HG03280 (cell line): Measurements from ENCODE around the gene PIK3R6.

Experiments
- ATAC-seq: cut with Tn5 transposase; IDR thresholded peaks from one replicate; pipeline ENCODE4 v1.9.1; 2021; ENCODE audit warnings: mild to moderate bottlenecking, moderate library complexity; ENCODE audit not compliant: unreplicated experiment

Gene PIK3R6

DNA sequence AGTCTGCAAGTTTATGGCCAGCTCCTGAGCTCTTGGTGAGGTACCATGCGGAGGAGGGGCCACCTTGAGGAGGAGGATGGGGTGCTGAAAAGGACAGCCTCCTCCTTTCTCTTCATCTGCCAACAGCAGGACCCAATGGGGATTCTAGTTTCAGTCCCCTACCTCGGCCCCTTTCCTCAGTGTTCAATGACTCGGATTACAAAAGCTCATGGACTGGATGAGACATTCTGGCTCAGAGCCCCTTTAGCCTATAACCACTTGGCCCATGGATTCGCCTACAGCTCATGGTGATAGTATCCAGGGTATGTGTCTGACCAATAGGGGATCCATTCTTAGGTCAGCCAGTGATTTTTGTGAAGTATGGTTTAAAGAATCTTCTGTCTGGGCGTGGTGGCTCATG lies 8.5 kb upstream of the PIK3R6 start:
- no peak for ATAC-seq

DNA sequence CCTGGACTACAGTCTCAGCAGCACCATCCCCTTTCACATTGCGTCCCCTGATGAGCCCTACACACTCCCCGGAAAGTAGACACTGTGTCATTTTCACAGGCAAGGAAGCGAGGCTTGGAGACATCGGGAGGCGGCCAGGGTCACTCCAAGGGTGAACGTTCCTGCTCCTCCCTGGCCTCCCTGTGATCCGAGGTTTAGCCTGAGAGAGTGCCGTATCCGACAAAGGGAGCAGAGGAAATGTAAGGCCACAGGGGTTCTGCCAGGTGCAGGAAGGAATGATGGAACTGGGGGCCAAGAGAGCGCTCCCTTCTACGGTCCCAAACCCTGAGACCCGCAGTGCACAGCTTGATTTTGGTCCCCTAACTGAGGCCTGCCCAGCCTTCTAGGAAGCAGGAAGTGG lies 8.0 kb upstream of the PIK3R6 start:
- ATAC-seq, result no peak

DNA sequence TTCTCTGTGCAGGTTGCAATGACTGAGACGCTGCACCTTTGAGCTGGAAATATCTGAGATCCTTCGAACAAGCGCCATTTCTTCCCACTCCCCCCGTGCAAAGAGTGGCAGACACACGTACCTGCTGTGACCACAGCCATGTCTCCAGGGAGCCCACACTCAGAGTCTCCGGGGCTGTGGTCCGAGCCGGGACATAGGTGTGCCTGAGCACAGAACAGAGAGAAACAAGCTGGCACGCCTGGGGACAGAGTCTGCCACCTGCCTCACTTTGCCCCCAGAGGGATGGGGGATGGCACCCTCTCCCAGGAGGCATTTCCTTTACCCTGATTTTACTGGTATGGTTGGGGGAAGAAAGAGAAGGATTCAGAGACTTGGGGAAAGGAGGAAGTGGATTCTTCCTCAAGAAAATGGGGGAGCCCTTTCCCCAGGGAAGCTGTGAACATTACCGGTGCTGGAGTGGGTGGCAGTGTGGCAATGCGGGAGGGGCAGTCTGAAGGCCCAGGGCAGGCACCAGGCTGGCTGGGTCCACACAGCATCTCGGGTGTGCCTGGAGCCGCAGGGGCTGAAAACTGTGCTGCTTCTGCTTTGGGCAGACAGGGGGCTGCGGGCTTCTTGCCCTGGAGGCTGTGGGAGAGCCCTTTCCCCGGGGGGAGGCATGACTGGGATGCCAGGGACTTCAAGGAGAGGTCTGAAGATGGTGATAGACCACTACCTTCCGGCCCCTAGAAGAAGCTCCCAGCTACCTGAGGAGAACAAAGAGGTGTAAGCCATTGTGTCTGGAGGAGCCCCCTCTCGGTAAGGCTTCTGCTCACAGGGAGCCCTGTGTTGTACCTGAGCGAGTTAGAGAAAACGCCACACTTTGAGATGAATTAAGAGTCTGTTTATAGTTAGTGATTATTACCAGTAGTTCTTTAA lies 6.6 kb upstream of the PIK3R6 start:
- no peak for ATAC-seq

DNA sequence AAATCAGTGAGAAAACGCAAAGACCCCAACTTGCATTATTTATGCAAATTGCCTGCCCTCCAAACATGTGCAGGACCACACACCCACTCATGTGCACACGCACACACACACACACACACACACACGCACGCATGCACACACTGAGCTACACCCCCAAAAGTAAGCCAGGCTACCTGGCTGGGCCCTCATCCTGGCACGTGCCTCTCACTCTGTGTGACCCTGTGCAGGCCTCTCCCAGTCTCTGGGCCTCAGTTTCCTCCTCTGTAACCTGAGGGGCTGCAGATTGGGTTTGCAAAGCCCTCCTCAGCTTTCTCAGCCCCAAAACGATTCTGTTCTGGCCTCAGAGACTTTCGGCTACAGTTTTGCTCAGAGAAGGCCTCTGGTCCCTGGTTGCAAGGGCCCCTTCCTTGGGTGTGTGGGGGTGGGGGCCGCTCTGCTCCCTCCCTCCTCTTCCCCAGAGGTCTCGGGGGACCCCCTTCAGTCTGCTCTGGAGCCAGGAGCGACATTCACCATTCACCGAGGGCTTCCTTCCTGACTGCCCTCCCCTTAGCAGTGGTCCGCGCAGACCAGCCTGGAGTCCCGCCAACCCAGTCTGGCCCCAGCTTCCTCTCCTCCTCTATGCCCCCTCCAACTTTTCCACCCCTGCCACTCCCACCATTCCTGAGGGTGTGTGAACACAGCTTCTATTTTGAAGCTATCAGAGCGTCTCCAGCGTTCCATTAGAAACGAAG lies 5.4 kb upstream of the PIK3R6 start:
- no peak for ATAC-seq

DNA sequence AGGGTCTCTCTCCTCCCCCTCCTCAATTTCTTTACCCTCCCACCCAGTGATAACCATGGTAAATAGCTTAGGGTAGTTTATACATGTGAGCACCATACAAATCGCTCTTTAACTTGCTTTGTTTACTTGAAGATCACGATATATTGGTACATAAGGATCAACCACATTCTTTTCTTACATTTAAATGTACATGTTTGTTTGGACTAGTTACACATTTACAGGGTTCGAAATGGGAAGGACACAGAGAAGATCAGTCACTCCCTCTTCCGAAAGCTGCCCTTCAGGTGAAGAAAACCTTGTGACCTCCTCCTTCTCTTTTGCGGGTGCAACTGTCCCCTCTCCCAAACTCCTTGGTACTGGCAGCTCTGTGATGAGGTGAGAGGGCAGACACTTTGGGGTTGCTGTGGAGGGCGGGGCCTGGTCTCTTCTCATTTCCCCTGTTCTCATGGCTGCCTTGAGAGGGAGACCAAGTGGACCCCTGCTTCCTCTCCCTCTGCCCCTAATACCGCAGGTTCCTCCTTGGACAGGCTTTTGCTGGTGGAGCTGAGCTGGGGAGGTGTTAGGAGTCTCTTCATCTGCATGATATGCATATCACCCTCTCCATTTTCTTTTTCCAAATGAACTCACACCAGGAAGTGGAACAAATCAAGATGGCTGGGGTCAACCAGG lies 4.7 kb upstream of the PIK3R6 start:
- ATAC-seq, result no peak

DNA sequence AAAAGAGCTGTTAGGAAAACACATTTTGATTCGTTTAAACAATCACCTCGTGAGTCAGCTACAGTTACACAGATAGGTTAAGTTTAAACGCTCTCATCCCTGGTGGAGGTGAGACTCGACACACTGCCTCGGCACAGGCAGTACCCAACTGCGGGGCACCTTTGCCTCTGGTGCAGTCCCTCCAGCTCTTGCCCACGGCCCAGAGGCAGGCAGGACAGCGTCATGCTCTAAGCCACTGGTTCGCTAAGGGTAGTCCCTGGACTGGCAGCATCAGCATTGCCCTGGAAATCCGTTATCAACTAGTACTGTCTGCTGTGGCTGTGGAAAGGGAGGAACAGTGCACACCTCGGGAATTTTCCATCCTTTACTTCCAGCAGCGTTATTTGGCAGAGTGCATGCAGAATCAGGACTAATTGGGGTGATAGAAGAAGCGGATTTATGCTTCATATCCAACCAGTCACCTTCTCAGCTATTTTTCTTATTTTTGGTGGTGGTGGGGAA lies 3.7 kb upstream of the PIK3R6 start:
- ATAC-seq, result no peak

DNA sequence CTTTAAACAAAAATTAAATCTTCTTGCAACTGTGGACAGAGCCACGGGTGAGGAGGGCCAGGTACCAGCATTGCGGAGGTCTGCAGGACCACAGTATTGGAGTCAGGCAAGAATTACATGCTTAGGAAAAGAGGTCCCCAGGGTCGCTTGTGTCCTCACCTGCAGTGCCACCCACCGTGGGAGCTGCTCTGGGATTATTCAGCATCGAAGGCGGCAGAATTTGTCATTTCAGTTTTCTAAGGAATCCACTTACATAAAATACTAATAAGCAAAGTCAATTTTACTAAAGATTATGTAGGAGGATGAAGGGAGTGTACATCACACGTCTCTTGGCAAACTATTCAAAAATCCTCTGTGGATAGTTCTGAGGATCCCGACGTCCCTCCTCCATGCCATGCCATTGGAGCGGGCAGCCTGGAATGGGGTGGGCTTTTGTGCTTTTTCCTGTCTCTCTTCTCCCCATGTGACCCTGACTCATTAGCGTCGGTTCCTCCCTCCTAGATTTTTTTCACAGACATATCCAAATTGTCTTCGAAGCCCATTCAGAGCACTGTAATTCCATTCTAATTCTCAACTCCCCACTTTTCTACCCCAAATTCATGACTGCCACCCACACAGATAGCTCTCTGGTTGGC lies 3.0 kb upstream of the PIK3R6 start:
- no peak for ATAC-seq

DNA sequence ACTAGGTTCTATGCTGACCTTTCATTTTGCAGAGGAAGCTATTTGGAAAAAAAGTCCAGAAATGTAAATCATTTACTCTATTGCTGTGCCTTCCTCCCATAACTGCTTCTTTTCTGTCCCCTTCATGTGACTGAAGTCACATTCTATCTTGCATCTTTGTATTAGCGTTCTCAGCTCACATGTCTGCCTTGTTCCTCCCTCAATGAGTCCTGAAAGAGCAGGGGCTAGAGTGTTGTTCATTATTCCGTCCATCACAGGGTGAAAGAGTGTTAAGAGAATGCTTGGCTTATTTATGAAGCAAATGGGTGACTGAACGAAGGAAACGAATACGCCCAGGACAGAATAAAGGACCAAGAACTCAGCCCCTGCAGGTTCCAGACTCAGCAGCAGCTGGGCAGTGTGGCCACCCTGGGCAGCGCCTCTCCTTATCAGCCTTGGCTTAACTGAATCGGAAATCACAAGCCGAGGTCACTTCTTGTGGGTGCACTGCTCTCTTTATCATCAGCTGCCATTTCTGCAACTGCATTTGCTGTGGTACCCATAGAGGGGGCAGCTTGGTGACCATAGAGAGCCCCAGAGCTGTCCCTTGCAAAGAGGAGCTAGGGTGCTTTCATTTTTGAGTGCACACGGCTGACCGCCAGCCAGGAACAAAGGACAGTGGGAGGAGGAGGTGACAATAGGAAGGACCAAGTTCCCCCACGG lies 1.8 kb upstream of the PIK3R6 start:
- no peak for ATAC-seq

DNA sequence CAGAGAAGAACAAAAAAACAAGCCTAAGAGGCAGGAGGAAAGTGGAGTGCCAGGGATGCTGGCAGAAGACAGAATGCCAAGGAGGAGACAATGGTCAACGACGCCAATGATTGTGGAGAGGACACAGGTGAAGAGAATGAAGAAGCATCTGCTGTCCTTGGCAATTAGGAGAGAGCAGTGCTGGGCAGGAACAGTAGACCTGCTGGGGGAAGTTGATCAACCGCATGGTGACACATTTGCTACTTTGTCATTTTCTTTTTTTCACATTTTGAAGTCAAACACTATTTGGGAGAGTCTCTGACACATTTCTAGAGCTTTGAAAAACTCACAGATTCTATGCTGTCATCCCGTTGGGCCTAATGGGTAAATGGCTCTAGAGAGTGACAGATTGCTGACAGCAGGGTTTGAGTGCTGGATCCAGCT lies 1.1 kb upstream of the PIK3R6 start:
- ATAC-seq, result no peak

DNA sequence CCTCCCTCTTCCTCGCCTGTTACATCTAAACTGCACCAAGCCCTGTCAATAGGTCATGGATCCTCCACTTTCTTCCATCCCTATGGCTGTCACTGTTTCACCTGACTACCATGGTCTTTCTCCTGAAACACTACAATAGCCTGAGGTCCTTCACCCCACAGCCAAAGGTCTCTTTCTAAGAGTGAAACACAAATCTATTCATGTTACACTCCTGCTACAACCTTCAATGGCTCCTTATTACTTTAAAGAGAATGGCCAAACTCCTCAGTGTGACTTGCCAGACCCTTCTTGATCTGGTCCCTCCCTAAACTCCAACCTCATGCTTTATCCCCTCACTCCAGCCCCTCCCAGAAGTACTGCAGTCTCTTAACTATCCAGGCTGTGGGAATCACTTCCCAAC lies 618 bp upstream of the PIK3R6 start:
- no peak for ATAC-seq

DNA sequence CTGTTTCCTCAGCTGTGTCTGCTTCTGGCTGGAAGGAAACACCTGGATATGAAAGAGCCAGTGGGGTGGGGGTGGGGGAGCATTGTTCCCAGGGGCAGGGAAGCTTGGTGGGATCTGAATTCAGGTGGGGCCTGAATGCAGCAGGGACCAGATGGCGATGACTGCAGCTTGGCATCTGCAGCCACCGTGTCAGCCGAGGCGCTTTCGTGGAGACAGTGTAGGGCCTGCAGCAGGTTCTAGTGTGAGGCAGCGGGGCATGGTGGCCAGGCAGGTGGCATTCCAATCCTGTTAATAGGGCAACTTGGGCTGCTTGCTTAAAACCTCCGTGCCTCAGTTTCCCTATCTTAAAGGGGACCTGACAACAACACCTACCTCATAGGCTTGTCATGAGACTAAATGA lies 1.7 kb downstream of the PIK3R6 start:
- no peak for ATAC-seq

DNA sequence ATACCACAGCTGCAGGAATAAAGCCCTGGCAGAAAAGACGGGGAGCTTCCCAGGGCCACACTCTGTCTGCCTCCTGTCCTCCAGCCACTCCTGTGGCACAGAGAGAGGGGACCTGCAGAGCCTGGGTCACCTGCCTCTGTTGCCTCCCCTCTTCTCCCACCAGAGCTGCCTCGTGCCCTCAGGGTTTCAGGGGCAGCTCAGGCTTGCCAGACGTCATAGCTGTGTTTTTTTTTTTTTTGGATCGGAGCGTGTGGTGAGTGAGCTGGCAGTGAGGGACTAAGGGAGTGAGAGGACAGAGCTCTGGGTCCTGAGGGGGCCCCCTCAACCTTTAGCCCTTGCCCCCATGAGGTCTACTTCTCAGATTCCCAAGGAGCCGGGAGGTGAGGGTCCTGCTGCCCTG lies 2.1 kb downstream of the PIK3R6 start:
- no peak for ATAC-seq

DNA sequence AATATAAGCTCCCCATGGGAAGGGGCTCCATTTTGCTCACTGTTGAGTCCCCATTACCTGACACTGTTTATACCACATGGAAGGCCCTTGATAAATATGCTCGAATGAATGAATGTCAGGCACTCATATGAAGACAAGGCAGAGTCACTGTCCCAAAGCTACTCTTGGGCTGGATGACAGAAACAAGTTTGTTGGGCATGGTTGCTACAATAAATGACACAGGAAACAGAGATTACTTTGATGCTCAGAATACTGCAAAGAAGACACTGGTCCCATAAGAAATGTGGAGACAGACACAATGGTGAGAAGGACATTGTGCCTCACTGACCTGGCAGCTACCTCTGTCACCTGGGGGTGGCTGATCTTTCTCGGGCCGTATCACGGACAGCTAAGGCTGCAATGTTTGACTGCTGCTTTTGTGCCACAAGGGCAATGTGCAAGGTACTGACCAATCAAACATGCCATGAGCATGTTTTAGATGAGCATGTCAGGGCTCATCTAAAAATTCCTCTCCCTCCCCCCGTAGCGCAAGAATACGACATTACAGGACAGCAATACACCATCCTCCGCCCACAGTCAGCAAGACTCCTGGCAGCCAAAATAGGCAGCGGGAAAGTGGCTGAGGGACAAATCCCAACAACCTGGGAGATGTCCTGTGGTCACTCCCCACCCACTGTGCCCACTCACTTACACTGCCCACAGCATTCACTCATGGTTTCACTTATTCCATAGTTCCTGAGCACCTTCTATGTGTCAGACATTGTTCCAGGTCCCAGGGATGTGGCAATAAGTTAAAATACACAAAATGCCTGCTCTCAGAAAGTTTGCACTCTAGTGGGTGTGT lies 5.0 kb downstream of the PIK3R6 start:
- no peak for ATAC-seq

DNA sequence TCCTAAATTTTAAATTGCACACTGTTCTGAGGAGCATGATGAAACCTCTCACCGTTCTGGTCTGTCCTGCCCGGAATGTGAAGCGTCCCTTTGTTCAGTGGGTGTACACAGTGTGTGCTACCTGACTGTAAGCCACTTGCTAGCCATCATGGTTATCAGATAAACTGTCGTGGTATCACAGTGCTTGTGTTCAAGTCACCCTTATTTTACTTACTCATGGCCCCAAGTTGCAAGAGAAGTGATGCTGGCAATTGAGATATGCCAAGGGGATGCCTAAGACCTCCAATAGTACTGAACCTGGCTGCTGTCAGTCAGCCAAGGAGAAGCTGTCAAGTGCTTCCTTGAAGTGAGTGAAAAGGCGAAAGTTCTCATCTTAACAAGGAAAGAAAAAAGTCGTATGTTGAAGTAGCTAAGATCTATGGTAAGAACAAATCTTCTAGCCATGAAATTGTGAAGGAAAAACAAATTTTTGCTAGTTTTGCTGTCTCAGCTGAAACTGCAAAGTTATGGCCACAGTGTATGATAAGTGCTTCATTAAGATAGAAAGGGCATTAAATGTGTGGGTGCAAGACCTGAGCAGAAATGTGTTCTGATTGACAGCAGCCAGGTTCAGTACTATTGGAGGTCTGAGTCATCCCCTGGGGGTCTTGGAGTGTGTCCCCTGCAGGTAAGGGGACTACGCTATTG lies 5.8 kb downstream of the PIK3R6 start:
- ATAC-seq, result no peak

DNA sequence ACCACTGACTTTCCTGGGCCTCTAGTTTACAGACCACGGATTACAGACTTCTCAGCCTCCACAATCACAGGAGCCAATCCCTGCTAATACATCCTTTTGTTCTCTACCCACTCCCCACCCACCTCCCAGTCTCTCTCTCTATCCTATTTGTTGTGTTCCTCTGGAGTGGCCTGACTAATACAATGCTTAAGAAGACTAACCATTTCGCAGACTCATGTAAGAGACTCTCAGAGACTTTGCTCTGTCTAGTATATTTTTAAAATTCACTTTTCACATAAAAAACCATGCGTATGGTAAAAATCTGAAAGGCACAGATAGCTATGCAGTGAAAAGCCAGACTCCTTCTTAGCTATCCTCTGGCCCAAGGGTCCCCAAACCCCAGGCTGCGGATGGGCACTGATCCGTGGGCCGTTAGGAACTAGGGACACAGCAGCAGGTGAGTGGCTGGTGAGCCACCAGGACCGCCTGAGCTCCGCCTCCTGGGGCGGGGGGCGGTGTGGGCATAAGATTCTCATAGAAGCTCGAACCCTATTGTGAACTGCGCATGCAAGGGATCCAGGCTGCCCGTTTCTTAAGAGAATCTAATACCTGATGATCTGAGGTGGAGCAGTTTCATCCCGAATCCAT lies 7.6 kb downstream of the PIK3R6 start:
- ATAC-seq, result no peak

DNA sequence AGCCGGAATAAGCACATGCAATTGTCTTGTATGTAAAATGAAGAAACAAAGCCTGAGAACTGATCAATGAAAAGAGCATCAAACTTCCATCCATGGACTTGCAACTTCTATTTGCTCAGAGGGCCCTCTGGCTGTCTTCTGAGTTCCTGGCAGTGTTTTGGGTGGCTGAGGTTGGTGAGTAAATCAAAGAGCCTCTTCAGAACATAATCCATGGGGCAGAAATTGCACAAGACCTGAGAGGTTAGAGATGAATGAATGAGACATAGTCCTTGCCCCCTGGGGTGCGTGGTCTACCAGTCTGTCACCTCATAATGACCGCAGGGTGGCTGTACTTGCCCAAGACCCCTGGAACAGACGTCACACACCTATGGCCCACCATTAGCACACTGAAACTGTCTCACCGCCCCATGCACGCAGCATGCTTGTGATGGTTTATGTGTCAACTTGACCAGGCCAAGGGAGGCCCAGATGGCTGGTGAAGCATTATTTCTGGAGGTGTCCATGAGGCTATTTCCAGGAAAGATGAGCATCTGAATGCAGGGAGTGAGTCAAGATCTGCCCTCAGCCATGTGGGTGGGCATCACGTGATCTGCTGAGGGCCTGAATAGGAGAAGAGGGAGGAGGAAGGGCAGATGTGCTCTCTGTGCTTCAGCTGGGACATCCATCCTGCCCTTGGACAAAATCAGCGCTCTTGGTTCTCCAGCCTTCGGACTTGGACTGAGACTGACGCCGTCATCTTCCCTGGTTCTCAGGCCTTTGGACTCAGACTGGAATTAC lies 8.3 kb downstream of the PIK3R6 start:
- no peak for ATAC-seq

DNA sequence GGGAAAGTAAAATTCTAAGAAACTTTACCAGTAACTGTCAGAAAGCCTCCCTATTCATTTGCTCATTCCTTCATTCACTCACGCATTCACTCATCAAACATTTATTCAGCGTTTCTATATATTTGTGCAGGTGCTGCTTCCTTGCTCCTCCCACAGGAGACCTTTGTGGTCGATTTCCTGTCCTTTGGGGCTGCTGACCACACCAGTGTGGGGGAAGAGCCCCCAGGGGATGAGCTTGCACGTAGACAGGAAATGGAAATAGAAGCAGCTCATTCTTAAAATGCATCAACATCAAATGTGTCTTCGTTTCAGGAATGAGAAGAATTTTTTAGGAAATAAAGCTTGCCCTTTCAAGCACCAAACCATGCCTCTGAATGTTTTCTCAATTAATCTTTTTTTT lies 9.6 kb downstream of the PIK3R6 start:
- ATAC-seq, result peak; percentile 56
